Lower leg skin (tissue), 4 donors: ENCODE data around the gene DENND5A. TPM values are rescaled to one million over a fixed set of nuclear protein-coding genes. Genes with fewer than 3 reads are reported as not detected.

ENCODE experiments used
- DNase-seq, 2 donors: peaks; one replicate each; pipeline ENCODE4 v3.0.0-alpha.2; 2019; ENCODE audit warnings: low spot score in 2 of 2
- H3K4me3 ChIP-seq: fragments of 200-600 bp; sonication (generic); 2 replicates; pipeline ENCODE4 v1.5.1; 2017; ENCODE audit warnings: mild to moderate bottlenecking, low read depth; ENCODE audit not compliant: poor library complexity, severe bottlenecking
- POLR2A ChIP-seq, 2 donors: fragments of 450-650 bp; IDR thresholded peaks; one replicate each; pipeline ENCODE4 v1.6.1; 2016 to 2017; ENCODE audit warnings: antibody characterized with exemption in 2 of 2, mild to moderate bottlenecking in 1 of 2, moderate library complexity in 1 of 2
- WGBS, 2 donors: methylation state at CpG; one replicate each; pipeline ENCODE4 v1.1.5; 2018; 5-methylcytosine and 5-hydroxymethylcytosine counted together
- intact Hi-C: fragments of 100-400 bp; cut with DNase I; formaldehyde crosslinking; loops from one replicate; pipeline ENCODE4 v1.15.0; 2023; ENCODE audit warnings: low total_unique reads
- total RNA-seq, 4 donors: library from RNA; depleted of rRNA; stranded (reverse); fragments of >200 nt; gene quantifications; one replicate each; pipeline ENCODE4 v1.1.0, GENCODE V29; 2016
- TF ChIP-seq, protein P1 (sequence below), 3 donors: fragments of 450-650 bp; IDR thresholded peaks; one replicate each; pipeline ENCODE4 v1.5.1; 2016; ENCODE audit warnings: antibody characterized with exemption in 3 of 3, mild to moderate bottlenecking in 3 of 3, moderate library complexity in 2 of 3

The DENND5A gene
- total RNA-seq = 10 to 100 TPM; 21.2 to 34.1 (median 28.7) TPM

DNA sequence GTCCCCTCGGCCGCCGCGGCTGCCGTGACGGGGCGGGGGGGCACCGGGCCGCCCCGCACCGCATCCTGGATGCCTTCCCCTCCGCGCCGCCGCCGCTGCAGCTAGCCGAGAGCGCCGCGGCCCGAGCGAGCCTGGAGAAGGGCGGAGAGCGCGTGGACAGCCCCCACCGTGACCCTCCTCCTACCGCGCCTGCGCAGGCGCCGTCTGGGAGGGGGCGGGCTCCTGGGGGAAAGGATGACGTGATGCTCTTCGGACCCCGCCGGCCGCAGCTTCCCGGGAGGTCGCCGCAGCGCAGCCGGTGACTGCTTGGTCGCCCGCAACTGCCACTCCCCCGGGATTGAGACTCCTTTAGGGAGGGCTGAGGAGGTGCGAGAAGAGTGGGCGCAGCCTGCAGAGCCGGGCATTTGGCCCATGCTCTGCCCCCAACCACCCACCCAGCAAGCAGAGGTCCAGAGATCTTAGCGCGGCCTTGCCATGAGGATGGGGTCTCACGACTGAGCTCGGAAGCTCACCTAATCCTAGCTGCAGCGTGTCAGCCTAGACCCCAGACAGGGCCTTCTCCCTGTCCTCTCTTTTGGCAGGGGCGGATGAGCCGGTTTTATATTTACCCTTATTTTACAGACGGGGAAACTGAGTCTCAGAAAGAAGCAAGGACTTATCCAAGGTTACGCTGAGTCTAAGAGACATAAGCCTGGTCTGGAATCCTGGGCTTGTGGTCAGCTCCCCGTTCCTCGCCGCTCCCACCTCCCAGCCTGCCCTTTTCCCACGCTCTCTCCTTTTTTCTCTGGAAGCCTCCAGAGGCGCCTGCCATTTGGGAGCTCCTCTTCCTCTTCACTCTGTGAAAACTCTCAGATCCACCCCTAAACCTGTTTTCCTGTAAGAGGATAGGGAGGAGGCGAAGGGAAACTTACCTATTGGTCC is at the start of gene DENND5A:
Gene DENND5A, minus strand, starts transcription at position 140 of the 921 bp plus-strand sequence. CDS start 281 bp downstream, outside the sequence.
- peak within 1 kb of the TSS; percentile 88 for H3K4me3 ChIP-seq
- TF ChIP-seq POLR2A (IDR thresholded peaks at IDR 0.05) = peak in 1 of 2 donors; percentile 31
- TF ChIP-seq, protein P1, sequence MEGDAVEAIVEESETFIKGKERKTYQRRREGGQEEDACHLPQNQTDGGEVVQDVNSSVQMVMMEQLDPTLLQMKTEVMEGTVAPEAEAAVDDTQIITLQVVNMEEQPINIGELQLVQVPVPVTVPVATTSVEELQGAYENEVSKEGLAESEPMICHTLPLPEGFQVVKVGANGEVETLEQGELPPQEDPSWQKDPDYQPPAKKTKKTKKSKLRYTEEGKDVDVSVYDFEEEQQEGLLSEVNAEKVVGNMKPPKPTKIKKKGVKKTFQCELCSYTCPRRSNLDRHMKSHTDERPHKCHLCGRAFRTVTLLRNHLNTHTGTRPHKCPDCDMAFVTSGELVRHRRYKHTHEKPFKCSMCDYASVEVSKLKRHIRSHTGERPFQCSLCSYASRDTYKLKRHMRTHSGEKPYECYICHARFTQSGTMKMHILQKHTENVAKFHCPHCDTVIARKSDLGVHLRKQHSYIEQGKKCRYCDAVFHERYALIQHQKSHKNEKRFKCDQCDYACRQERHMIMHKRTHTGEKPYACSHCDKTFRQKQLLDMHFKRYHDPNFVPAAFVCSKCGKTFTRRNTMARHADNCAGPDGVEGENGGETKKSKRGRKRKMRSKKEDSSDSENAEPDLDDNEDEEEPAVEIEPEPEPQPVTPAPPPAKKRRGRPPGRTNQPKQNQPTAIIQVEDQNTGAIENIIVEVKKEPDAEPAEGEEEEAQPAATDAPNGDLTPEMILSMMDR (IDR thresholded peaks at IDR 0.05) = no peak
- DNase-seq = peak; percentile 66 to 96
- 8 to 15% methylated on average over 28 to 59 of the region's 63 CpGs for WGBS, 2 donors
- intact Hi-C loops = no loop called here

DNA sequence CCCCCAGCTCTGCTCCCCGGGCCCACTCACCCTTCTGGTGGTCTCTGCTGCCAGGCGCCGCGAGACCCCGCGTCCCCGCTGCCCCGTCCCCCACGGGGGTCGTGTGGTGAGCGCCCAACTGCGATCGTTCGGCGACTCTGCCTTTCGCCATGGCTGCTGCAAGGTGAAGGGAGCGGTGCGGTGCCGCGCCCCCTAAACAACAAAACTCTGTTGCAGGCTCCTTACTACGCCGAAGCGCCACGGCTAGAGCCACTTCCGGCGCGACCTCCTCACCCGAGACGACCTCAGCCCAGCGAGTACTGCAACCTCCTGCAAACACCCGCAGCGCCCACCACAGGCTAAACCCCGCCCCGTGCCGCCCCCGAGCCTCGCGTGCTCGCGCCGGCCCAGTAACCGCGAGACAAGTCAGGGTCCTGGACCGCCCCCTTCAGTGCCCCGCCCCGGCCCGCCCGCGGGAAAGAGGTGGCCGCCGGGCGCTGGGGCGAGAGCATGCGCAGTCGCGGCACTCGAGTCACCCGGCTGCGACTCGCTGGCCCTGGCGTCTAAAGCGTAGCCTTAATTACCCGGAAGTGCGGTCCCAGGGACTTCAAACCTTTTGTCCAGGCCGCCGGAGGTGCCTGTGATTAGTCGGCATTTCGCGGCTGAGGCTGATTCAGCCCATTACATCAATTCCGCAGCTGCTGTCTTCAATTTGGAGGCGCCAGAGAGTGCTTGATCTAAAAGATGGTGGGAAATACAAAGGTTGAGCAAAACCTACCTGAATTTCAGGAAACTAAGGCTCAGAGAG is 49.3 kb upstream of the DENND5A start, which contains the start of gene TMEM41B:
Gene TMEM41B, minus strand, starts transcription at position 303 of the 787 bp plus-strand sequence. Its CDS starts 152 bp downstream, at position 151.
- peak within 1 kb of the TSS; percentile 100 for H3K4me3 ChIP-seq
- peak; percentile 96 to 99 for DNase-seq
- intact Hi-C loops = no loop called here
- WGBS, 2 donors = 1% methylated on average over 23 to 45 of the region's 71 CpGs
- no peak for TF ChIP-seq POLR2A (IDR thresholded peaks at IDR 0.05)
- TF ChIP-seq, protein P1 (IDR thresholded peaks at IDR 0.05) = no peak

- no peak for DNase-seq
- intact Hi-C loops = no loop called here
- TF ChIP-seq POLR2A (IDR thresholded peaks at IDR 0.05) = no peak
- TF ChIP-seq, protein P1 (IDR thresholded peaks at IDR 0.05) = no peak
- peak overlapping the region; percentile 100 for H3K4me3 ChIP-seq
- WGBS, 2 donors = 2 to 3% methylated on average over 27 of the region's 27 CpGs
Measured at GRCh38 chr11:9313648-9314290, 48.6 kb upstream of the DENND5A start.

GRCh38 chr11:9310485-9311090 is 45.4 kb upstream of the DENND5A start:
- H3K4me3 ChIP-seq = no peak overlapping the region
- intact Hi-C loops = no loop called here
- no peak for TF ChIP-seq POLR2A (IDR thresholded peaks at IDR 0.05)
- TF ChIP-seq, protein P1 (IDR thresholded peaks at IDR 0.05) = no peak
- WGBS, 2 donors = 91 to 92% methylated on average over 3 of the region's 3 CpGs
- no peak for DNase-seq

DNA sequence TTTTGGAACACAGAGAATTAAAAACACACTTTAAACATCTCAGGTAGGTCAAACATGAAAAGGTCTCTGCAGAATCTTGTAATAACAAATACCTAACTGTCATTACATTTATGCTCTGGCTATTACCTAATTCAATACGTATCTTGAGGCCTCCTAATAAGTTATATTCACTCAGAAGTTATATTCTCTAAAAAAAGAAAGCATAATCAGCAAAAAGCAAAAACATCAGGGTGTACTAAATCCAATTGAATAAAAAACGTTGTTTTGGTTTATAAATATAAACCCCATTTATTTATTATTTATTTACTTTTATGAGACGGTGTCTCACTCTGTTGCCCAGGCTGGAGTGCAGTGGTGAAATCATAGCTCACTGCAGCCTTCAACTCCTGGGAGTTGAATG is 39.0 kb upstream of the DENND5A start:
- TF ChIP-seq, protein P1 (IDR thresholded peaks at IDR 0.05) = no peak
- TF ChIP-seq POLR2A (IDR thresholded peaks at IDR 0.05) = no peak
- intact Hi-C loops = no loop called here
- WGBS, 2 donors = 80 to 82% methylated on average over 3 of the region's 3 CpGs
- no peak for DNase-seq
- no peak overlapping the region for H3K4me3 ChIP-seq
